Right lung (tissue), 5 donors: Measurements from ENCODE around the gene SP100. TPM values are rescaled to one million over a fixed set of nuclear protein-coding genes. Genes with fewer than 3 reads are reported as not detected.
"Not testable (repeated sequence)": the region's sequence is repeated elsewhere in the genome, so short reads cannot be mapped to it uniquely, and the experiment has no call there.

Experiments
- DNase-seq, 2 donors: peaks; one replicate each; pipeline ENCODE4 v3.0.0-alpha.2; 2013
- polyA plus RNA-seq, 5 donors: library from polyadenylated mRNA; unstranded; fragments of 120-200 nt; gene quantifications; one replicate each; pipeline versions ENCODE4 v1.2.1 to v1.2.3, GENCODE V29; 2013; ENCODE audit warnings: inconsistent platforms in 1 of 5, low replicate concordance in 1 of 5; ENCODE audit not compliant: insufficient read length in 5 of 5, insufficient read depth in 1 of 5

SP100 gene
- polyA plus RNA-seq, 5 donors, result 44.0 to 75.2 (median 68.4) TPM

GRCh38 chr2:230417436-230417835, 1.4 kb downstream of the SP100 start:
- DNase-seq, result no peak

GRCh38 chr2:230418341-230419016, 2.5 kb downstream of the SP100 start:
- no peak for DNase-seq

GRCh38 chr2:230419181-230419580, 3.2 kb downstream of the SP100 start:
- no peak for DNase-seq

- DNase-seq, result no peak
Measured at GRCh38 chr2:230422149-230422548, 6.1 kb downstream of the SP100 start.

GRCh38 chr2:230423851-230424458, 8.0 kb downstream of the SP100 start:
- no peak for DNase-seq

- no peak for DNase-seq
Measured at GRCh38 chr2:230425377-230425776, 9.4 kb downstream of the SP100 start.

- DNase-seq, result no peak
Measured at GRCh38 chr2:230429513-230429912, 13.5 kb downstream of the SP100 start.

- no peak for DNase-seq
Measured at GRCh38 chr2:230430957-230431910, 15.2 kb downstream of the SP100 start.

- no peak for DNase-seq
Measured at GRCh38 chr2:230434677-230435324, 18.8 kb downstream of the SP100 start.

GRCh38 chr2:230435431-230435830, 19.4 kb downstream of the SP100 start:
- DNase-seq, result no peak

- DNase-seq, result not testable (repeated sequence)
Measured at GRCh38 chr2:230439121-230439520, 23.1 kb downstream of the SP100 start.

- no peak for DNase-seq
Measured at GRCh38 chr2:230439590-230439989, 23.6 kb downstream of the SP100 start.

- no peak for DNase-seq
Measured at GRCh38 chr2:230441227-230441897, 25.4 kb downstream of the SP100 start.

- no peak for DNase-seq
Measured at GRCh38 chr2:230443541-230443940, 27.5 kb downstream of the SP100 start.

- DNase-seq, result no peak
Measured at GRCh38 chr2:230444832-230445231, 28.8 kb downstream of the SP100 start.

- no peak for DNase-seq
Measured at GRCh38 chr2:230447036-230447435, 31.0 kb downstream of the SP100 start.

- DNase-seq, result no peak
Measured at GRCh38 chr2:230447455-230448451, 31.8 kb downstream of the SP100 start.

GRCh38 chr2:230449901-230450467, 34.0 kb downstream of the SP100 start:
- DNase-seq, result no peak

- no peak for DNase-seq
Measured at GRCh38 chr2:230453006-230453405, 37.0 kb downstream of the SP100 start.
